BE2C (cell line): ENCODE measurements around the gene KAZALD1.
A peak's percentile ranks its signal among the peaks of the same experiment; 100 is the strongest.

Experiments used
- DNase-seq: peaks from one replicate; pipeline ENCODE4 v3.0.0-alpha.2; 2020
- H3K27me3 ChIP-seq: fragments of 250-450 bp; sonication (Bioruptor Pico); 2 replicates; pipeline ENCODE4 v1.5.1; 2020; ENCODE audit warnings: mild to moderate bottlenecking
- H3K36me3 ChIP-seq: fragments of 250-450 bp; sonication (Bioruptor Pico); 2 replicates; pipeline ENCODE4 v1.5.1; 2020; ENCODE audit warnings: mild to moderate bottlenecking
- H3K4me1 ChIP-seq: fragments of 250-450 bp; sonication (Bioruptor Pico); 2 replicates; pipeline ENCODE4 v1.5.1; 2020
- H3K4me3 ChIP-seq: 2 replicates; pipeline ENCODE4 v1.5.1; 2011; ENCODE audit warnings: low read depth, low read length
- H3K9me3 ChIP-seq: fragments of 250-450 bp; sonication (Bioruptor Pico); 2 replicates; pipeline ENCODE4 v1.5.1; 2020
- TF ChIP-seq, protein P1 (sequence below): IDR thresholded peaks from 2 replicates; pipeline ENCODE4 v1.5.1; 2012; ENCODE audit warnings: mild to moderate bottlenecking, low read depth, low read length

The KAZALD1 gene

GRCh38 chr10:101040061-101040460 is 21.7 kb upstream of the KAZALD1 start:
- Histone ChIP-seq H3K36me3 (no peaks in the 10 kb centered on the region), H3K27me3 (no peaks in the 10 kb centered on the region), H3K9me3 (no peaks in the 10 kb centered on the region), H3K4me3 (no peak overlapping the region), H3K4me1 (peaks cover 11% of the 10 kb centered on the region)
- TF ChIP-seq, protein P1, sequence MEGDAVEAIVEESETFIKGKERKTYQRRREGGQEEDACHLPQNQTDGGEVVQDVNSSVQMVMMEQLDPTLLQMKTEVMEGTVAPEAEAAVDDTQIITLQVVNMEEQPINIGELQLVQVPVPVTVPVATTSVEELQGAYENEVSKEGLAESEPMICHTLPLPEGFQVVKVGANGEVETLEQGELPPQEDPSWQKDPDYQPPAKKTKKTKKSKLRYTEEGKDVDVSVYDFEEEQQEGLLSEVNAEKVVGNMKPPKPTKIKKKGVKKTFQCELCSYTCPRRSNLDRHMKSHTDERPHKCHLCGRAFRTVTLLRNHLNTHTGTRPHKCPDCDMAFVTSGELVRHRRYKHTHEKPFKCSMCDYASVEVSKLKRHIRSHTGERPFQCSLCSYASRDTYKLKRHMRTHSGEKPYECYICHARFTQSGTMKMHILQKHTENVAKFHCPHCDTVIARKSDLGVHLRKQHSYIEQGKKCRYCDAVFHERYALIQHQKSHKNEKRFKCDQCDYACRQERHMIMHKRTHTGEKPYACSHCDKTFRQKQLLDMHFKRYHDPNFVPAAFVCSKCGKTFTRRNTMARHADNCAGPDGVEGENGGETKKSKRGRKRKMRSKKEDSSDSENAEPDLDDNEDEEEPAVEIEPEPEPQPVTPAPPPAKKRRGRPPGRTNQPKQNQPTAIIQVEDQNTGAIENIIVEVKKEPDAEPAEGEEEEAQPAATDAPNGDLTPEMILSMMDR = no peak
- DNase-seq = no peak

DNA sequence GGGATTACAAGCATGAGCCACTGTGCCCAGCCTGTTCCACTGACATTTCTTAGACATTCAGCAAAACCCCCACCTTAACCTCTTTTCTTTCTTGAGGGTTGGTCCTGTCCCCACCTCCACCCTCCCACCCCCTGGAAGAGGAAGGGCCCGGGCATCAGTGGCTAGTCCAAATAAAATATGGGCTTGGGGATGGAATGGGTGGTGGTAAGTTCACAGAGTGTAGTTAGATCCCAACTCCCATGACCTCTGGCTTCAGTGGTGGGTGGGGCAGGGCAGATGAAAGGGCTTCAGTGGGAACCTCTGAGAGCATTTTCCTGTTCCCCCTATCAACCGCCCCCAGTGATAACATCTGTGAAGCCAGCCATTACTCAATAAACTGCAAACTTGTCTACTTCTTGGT is 20.9 kb upstream of the KAZALD1 start:
- H3K9me3 ChIP-seq = no peaks in the 10 kb centered on the region
- no peaks in the 10 kb centered on the region for H3K36me3 ChIP-seq
- H3K4me3 ChIP-seq = no peak overlapping the region
- peaks cover 11% of the 10 kb centered on the region for H3K4me1 ChIP-seq
- H3K27me3 ChIP-seq = no peaks in the 10 kb centered on the region
- DNase-seq = no peak
- TF ChIP-seq, protein P1 = no peak

DNA sequence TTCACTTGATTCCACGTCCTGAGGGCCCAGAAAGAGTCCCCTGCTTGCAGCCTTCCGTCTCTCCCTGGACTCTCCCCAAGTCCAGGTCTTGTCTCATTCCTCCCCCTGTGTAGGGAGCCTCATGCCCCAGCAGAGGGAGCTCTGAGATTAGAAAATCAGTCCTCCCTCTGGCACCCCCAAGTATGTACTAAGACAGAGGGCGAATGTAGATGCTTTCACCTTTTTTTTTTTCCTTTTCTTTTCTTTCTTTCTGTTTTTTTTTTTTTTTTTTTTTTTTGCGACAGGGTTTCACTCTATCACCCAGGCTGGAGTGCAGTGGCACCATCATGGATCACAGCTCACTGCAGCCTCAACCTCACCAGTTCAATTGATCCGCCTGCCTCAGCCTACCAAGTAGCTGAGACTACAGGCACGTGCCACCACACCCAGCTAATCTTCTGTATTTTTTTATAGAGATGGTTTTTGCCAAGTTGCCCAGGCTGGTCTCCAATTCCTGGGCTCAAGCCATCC is 20.5 kb upstream of the KAZALD1 start:
- Histone ChIP-seq H3K36me3 (no peaks in the 10 kb centered on the region), H3K4me3 (no peak overlapping the region), H3K4me1 (peaks cover 11% of the 10 kb centered on the region), H3K27me3 (no peaks in the 10 kb centered on the region), H3K9me3 (no peaks in the 10 kb centered on the region)
- TF ChIP-seq, protein P1 = peak; percentile 88
- peak; percentile 75 for DNase-seq

- no peaks in the 10 kb centered on the region for H3K9me3 ChIP-seq
- TF ChIP-seq, protein P1 = no peak
- H3K27me3 ChIP-seq = no peaks in the 10 kb centered on the region
- peak overlapping the region; percentile 70 for H3K4me3 ChIP-seq
- H3K4me1 ChIP-seq = peaks cover 18% of the 10 kb centered on the region
- H3K36me3 ChIP-seq = no peaks in the 10 kb centered on the region
- DNase-seq = no peak
Measured at GRCh38 chr10:101042118-101042517, 19.7 kb upstream of the KAZALD1 start.

DNA sequence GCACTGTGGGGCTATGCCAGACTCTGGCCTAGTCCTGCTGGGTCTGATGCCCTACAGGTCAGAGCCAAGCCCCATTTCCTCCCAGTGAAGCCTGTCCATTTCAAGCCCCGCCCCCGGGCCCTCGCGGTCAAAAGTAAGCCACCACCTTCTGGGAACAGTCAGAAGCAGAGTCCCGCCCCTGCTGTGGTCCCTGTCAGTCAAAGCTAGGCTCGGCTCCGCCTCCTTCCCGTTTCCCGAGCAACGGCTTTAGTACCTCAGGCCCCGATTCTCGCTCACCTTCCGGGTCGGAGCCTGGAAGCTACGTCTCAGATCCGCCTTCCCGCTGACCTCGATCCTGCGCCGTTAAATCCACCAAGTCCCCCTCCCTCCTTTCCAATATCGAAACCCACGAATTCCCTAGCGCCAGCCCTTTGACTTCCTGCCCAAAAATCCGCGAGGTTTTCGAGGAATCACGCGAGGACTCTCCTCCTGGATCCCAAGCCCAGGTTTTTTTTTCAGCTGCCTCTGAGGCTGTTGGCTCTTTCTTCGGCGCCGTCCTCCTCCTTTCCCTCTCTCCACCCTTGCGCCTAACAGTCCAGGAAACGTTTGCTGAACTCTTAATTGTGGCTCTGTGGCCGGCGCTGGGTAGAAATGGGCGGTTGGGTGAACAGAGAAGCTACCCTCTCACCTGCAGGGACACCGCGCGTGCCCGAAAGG is 19.0 kb upstream of the KAZALD1 start:
- Histone ChIP-seq H3K9me3 (no peaks in the 10 kb centered on the region), H3K4me1 (peaks cover 18% of the 10 kb centered on the region), H3K27me3 (no peaks in the 10 kb centered on the region), H3K4me3 (peak overlapping the region; percentile 70), H3K36me3 (no peaks in the 10 kb centered on the region)
- TF ChIP-seq, protein P1 = no peak
- DNase-seq = peak; percentile 95

GRCh38 chr10:101043363-101043707 is 18.5 kb upstream of the KAZALD1 start:
- no peaks in the 10 kb centered on the region for H3K9me3 ChIP-seq
- TF ChIP-seq, protein P1 = no peak
- no peaks in the 10 kb centered on the region for H3K36me3 ChIP-seq
- no peaks in the 10 kb centered on the region for H3K27me3 ChIP-seq
- peak overlapping the region; percentile 70 for H3K4me3 ChIP-seq
- no peak for DNase-seq
- H3K4me1 ChIP-seq = peaks cover 18% of the 10 kb centered on the region
